Right ventricle myocardium inferior (tissue), 1 donor: ENCODE measurements around the gene C16orf87. TPM values are rescaled to one million over a fixed set of nuclear protein-coding genes. Genes with fewer than 3 reads are reported as not detected.
A peak's percentile ranks its signal among the peaks of the same experiment; 100 is the strongest.
"Not testable (repeated sequence)": the region's sequence is repeated elsewhere in the genome, so short reads cannot be mapped to it uniquely, and the experiment has no call there.

ENCODE experiments used
- ATAC-seq: fragments of 200-7000 bp; cut with Tn5 transposase; one replicate; pipeline ENCODE4 v1.9.1; 2020; ENCODE audit warnings: mild to moderate bottlenecking, moderate library complexity
- DNase-seq: peaks from one replicate; pipeline ENCODE4 v3.0.0; 2021; ENCODE audit errors: missing footprints
- intact Hi-C: fragments of 100-400 bp; cut with DNase I; formaldehyde crosslinking; loops from one replicate; pipeline ENCODE4 v1.11.0; 2022
- long read RNA-seq: library from polyadenylated mRNA; unstranded; transcript quantifications from one replicate; pipeline ENCODE4 v2.0.0, GENCODE V29; 2021
- total RNA-seq: library from RNA; stranded (reverse); fragmentation: NEBNext Ultra II Directional; extraction: Animal tissue kit (Norgen Biotek cat#: 25700); gene quantifications from one replicate; pipeline ENCODE4 v1.2.1, GENCODE V29; 2021
- donor health status: DM: no; HTN: yes; CAD: no; lungs with severe emphysema.

The C16orf87 gene, protein sequence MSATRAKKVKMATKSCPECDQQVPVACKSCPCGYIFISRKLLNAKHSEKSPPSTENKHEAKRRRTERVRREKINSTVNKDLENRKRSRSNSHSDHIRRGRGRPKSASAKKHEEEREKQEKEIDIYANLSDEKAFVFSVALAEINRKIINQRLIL
- 13.6 TPM for total RNA-seq
- long read RNA-seq, transcript C16orf87-201 (4 exons, 1,585 nt): major isoform, 9 of 10 reads
- long read RNA-seq, partial matches to known transcripts: 0 of 10 reads
- long read RNA-seq, other reads (novel, unspliced or antisense): 1 of 10 reads

DNA sequence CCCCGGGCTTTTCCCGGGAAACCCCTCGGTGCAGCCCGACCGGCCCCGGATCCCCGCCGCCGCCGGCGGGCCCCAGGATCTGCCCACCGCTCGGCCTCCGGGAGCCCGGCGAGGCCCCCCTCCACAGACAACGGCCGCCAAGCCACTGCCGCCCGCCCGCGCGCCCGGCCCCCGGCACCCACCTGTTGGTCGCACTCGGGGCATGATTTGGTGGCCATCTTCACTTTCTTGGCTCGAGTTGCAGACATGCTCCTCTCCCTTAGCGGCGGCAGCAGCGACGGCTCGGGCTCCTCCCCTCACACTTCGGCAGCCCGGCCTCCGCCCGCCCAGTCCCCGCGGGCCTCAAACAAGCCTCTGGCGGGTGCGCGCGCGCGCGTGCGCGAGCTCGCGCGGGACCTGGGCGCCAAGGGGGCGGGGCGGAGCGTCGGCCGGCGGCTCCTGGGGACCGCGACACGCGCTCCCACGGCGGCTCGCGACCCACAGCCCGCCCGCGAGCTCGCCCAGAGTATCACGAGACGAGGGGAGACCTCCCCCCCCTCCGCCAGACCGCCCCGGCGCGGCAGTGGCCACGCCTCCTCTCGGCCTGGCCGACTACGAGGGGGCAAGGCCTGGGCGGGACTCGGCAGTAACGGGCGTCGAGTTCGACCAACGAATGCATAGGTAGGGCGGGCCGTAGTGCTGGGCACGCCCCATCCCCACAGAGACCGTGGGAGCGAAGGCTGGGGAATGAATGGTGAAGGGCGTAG is at the start of gene C16orf87:
Gene C16orf87, minus strand, starts transcription at position 279 of the 746 bp plus-strand sequence. Its CDS starts 31 bp downstream, at position 248.
- DNase-seq (peak; percentile 96), ATAC-seq (peak; percentile 99)
- intact Hi-C loops: no loop called here

- intact Hi-C loops: no loop called here
- DNase-seq: no peak
- ATAC-seq: no peak
Measured at GRCh38 chr16:46875243-46875642, 44.3 kb upstream of the C16orf87 start.

- no peak for DNase-seq
- no peak for ATAC-seq
- intact Hi-C loops: no loop called here
Measured at GRCh38 chr16:46873201-46873600, 42.2 kb upstream of the C16orf87 start.

DNA sequence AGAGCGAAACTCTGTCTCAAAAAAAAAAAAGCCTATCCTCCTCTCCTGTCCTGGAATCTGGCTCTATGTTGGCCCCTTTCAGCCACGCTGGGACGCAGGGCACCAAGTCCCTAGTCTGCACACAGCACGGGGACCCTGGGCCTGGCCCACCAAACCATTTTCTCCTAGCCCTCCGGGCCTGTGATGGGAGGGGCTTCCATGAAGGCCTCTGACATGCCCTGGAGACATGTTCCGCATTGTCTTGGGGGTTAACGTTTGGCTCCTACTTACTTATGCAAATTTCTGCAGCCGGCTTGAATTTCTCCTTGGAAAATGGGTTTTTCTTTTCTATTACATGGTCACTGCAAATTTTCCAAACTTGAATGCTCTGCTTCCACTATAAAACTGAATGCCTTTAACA is 40.6 kb upstream of the C16orf87 start:
- ATAC-seq: no peak
- intact Hi-C loops: no loop called here
- DNase-seq: no peak

DNA sequence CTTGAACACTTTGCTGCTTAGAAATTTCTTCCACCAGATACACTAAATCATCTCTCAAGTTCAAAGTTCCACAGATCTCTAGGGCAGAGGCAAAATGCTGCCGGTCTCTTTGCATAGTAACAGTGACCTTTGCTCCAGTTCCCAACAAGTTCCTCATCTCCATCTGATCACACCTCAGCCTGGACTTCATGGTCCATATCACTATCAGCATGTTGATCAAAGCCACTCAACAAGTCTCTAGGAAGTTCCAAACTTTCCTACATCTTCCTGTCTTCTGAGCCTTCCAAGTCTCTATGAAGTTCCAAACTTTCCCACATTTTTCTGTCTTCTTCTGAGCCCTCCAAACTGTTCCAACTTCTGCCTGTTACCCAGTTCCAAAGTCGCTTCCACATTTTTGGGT is 37.9 kb upstream of the C16orf87 start:
- ATAC-seq, DNase-seq, intact Hi-C loops: not testable (repeated sequence)

GRCh38 chr16:46867486-46867885 is 36.5 kb upstream of the C16orf87 start:
- ATAC-seq, DNase-seq, intact Hi-C loops: not testable (repeated sequence)

DNA sequence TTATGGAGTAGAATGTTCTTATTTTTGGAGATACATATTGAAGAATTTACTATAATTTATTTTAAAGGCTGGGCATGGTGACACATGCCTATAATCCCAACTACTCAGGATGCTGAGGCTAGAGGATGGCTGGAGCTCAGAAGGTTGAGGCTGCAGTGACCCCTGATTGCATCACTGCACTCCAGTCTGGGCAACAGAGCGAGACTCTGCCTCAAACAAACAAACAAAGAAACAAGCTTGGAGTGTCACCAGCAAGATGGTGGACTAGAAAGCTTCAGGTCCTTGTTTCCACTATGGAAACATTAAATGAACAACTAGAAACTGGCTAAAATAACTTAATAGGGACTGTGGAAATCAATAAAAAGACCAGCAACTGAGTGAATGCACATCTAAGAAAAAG is 35.3 kb upstream of the C16orf87 start:
- no peak for ATAC-seq
- no peak for DNase-seq
- intact Hi-C loops: no loop called here

DNA sequence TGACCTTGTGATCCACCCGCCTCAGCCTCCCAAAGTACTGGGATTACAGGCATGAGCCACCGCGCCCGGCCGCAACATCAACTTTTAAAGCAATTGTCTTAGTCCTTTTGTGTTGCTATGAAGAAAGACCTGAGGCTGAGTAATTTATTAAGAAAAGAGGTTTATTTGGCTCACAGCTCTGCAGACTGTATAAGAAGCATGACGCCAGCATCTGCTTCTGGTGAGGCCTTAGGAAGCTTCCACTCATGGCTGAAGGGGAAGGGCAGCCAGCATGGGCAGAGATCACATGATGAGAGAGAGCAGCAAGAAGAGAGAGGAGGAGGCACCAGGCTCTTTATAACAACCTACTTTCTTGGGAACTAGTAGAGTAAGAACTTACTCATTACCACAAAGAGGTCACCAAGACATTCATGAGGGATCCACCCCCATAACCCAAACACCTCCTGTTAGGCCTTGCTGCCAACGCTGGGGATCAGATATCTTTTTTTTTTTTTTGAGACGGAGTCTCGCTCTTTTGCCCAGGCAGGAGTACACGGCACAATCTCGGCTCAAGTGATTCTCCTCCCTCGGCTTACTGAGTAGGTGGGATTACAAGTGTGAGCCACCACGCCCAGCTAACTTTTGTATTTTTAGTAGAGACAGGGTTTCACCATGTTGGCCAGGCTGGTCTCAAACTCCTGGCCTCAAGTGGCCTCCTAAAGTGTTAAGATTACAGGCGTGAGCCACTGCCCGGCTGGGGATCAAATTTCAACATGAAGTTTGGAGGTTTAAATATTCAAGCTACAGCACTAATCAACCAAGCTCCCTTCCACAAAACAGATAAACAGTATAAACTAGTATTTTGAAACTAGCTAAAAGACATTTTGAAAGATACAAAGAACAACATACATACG is 31.8 kb upstream of the C16orf87 start:
- ATAC-seq (no peak), DNase-seq (no peak)
- intact Hi-C loops: no loop called here

- DNase-seq (no peak), ATAC-seq (no peak)
- intact Hi-C loops: loop anchor here (10.0 kb wide), 1 partner anchor 155 kb away; no protein-coding TSS in a partner anchor
Measured at GRCh38 chr16:46859719-46860152, 28.8 kb upstream of the C16orf87 start.

- intact Hi-C loops: loop anchor here (10.0 kb wide), 1 partner anchor 157 kb away; no protein-coding TSS in a partner anchor
- ATAC-seq: no peak
- no peak for DNase-seq
Measured at GRCh38 chr16:46858151-46858550, 27.2 kb upstream of the C16orf87 start.

GRCh38 chr16:46857368-46857945 is 26.5 kb upstream of the C16orf87 start:
- intact Hi-C loops: loop anchor here (10.0 kb wide), 1 partner anchor 157 kb away; no protein-coding TSS in a partner anchor
- DNase-seq (no peak), ATAC-seq (no peak)

GRCh38 chr16:46855389-46855788 is 24.4 kb upstream of the C16orf87 start:
- no peak for DNase-seq
- intact Hi-C loops: loop anchor here (10.0 kb wide), 1 partner anchor 159 kb away; no protein-coding TSS in a partner anchor
- no peak for ATAC-seq

DNA sequence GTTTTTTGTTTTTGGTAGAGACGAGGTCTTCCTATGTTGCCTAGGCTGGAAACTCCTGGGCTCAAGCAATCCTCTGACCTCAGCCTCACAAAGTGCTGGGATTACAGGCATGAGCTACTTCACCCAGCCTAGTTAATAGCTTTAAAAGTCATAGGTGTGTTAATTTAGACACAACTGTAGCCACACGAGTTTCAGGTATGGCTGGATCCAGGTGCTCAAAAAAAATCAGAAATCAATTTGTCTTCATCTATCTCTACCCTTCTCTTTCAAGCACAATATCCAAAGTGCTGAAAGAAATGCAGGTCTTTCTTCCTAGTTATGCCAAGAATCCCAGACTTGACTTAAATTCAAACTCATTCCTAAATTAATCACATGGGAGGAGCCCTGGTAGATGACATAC is 23.9 kb upstream of the C16orf87 start:
- intact Hi-C loops: loop anchor here (1.0 to 10.0 kb wide), 3 partner anchors 53 to 160 kb away; no protein-coding TSS in a partner anchor
- ATAC-seq: no peak
- no peak for DNase-seq

DNA sequence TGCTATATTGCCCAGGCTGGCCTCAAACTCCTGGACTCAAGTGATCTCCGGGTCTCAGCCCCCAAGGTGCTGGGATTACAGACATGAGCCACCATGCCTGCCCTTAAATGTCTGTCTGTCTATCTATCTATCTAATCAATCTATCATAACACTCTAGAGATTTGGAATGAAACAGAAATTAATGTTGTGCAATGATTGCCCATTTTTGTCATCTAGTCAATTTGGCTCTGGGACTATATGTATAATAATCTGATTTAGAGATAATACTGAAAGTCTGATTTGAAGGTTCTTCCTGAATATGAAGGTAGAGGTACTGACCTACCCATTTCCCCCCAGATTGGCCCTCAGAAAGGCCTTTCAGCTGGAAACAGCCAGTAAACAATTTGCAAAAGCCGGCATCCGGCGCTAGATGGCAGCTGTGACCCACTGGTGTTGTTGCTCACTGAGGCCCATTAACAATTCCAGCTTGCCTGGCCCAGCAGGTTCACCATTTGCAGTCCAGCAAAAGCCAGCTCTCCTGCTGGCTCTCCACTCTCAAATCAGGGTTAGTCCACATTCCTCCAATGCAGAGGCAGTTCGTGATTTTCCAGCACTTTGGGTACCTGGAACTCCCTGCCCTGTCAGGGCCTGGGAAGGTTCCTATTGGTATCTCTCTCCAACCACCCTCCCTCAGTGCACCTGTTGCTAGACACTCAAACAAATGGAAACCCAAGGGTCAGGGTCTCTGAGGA is 22.9 kb upstream of the C16orf87 start:
- ATAC-seq (peak; percentile 82), DNase-seq (peak; percentile 83)
- intact Hi-C loops: loop anchor here (1.0 to 10.0 kb wide), 3 partner anchors 54 to 161 kb away; no protein-coding TSS in a partner anchor

GRCh38 chr16:46852130-46852529 is 21.1 kb upstream of the C16orf87 start:
- ATAC-seq (no peak), DNase-seq (no peak)
- intact Hi-C loops: loop anchor here (5.0 to 10.0 kb wide), 2 partner anchors 75 to 163 kb away; no protein-coding TSS in a partner anchor

- intact Hi-C loops: loop anchor here (5.0 to 10.0 kb wide), 2 partner anchors 76 to 164 kb away; no protein-coding TSS in a partner anchor
- ATAC-seq (no peak), DNase-seq (no peak)
Measured at GRCh38 chr16:46850619-46851555, 19.9 kb upstream of the C16orf87 start.
